Glutamatergic neuron (in vitro differentiated cells): ENCODE measurements around the gene AXIN2. TPM values are rescaled to one million over a fixed set of nuclear protein-coding genes. Genes with fewer than 3 reads are reported as not detected.

ENCODE experiments used
- DNase-seq: peaks from one replicate; pipeline ENCODE4 v3.0.0; 2022
- H3K27ac Mint-ChIP-seq: one replicate; pipeline ENCODE4 v1.8.0; 2020; ENCODE audit warnings: mild to moderate bottlenecking, mixed read lengths, inconsistent platforms; ENCODE audit not compliant: unreplicated experiment
- H3K27me3 Mint-ChIP-seq: one replicate; pipeline ENCODE4 v1.8.0; 2020; ENCODE audit warnings: mild to moderate bottlenecking, moderate library complexity, mixed read lengths, inconsistent platforms; ENCODE audit not compliant: unreplicated experiment
- H3K36me3 Mint-ChIP-seq: one replicate; pipeline ENCODE4 v1.8.0; 2020; ENCODE audit warnings: mild to moderate bottlenecking, mixed read lengths, inconsistent platforms; ENCODE audit not compliant: unreplicated experiment
- H3K4me1 Mint-ChIP-seq: one replicate; pipeline ENCODE4 v1.8.0; 2020; ENCODE audit warnings: mild to moderate bottlenecking, low read depth, mixed read lengths, inconsistent platforms; ENCODE audit not compliant: unreplicated experiment
- H3K4me3 Mint-ChIP-seq: one replicate; pipeline ENCODE4 v1.8.0; 2020; ENCODE audit warnings: mild to moderate bottlenecking, mixed read lengths, inconsistent platforms; ENCODE audit not compliant: unreplicated experiment
- H3K9me3 Mint-ChIP-seq: one replicate; pipeline ENCODE4 v1.8.0; 2020; ENCODE audit warnings: mild to moderate bottlenecking, moderate library complexity, mixed read lengths, inconsistent platforms; ENCODE audit not compliant: unreplicated experiment
- CTCF ChIP-seq: fragments of 200-600 bp; sonication (generic); IDR thresholded peaks from one replicate; pipeline ENCODE4 v1.5.0; 2021; ENCODE audit not compliant: partially characterized antibody, unreplicated experiment
- total RNA-seq: library from RNA; stranded (reverse); fragmentation: NEBNext Ultra II Directional; extraction: Animal tissue kit (Norgen Biotek cat#: 25700); gene quantifications from one replicate; pipeline ENCODE4 v1.2.1, GENCODE V29; 2021; ENCODE audit not compliant: unreplicated experiment

The AXIN2 gene
- total RNA-seq, 1 donor from 2014 or later, result 26.5 TPM

GRCh38 chr17:65558683-65559460 lies 2.6 kb downstream of the AXIN2 start:
- Mint-ChIP-seq H3K27ac (no peak overlapping the region), H3K4me1 (peaks cover 9% of the 10 kb centered on the region), H3K27me3 (peaks cover 11% of the 10 kb centered on the region), H3K9me3 (peaks cover 6% of the 10 kb centered on the region), H3K4me3 (no peak overlapping the region), H3K36me3 (no peaks in the 10 kb centered on the region)
- no peak for DNase-seq
- TF ChIP-seq CTCF, result no peak

- TF ChIP-seq CTCF, result no peak
- peaks cover 11% of the 10 kb centered on the region for H3K27me3 Mint-ChIP-seq
- H3K9me3 Mint-ChIP-seq, result peaks cover 6% of the 10 kb centered on the region
- H3K4me1 Mint-ChIP-seq, result peaks cover 9% of the 10 kb centered on the region
- no peaks in the 10 kb centered on the region for H3K36me3 Mint-ChIP-seq
- H3K27ac Mint-ChIP-seq, result no peak overlapping the region
- H3K4me3 Mint-ChIP-seq, result no peak overlapping the region
- DNase-seq, result no peak
Measured at GRCh38 chr17:65558311-65558682, 3.2 kb downstream of the AXIN2 start.

GRCh38 chr17:65557349-65558310 lies 3.8 kb downstream of the AXIN2 start:
- Mint-ChIP-seq H3K4me1 (peaks cover 12% of the 10 kb centered on the region), H3K36me3 (no peaks in the 10 kb centered on the region), H3K4me3 (no peak overlapping the region), H3K27ac (no peak overlapping the region), H3K9me3 (peaks cover 6% of the 10 kb centered on the region), H3K27me3 (peaks cover 11% of the 10 kb centered on the region)
- DNase-seq, result no peak
- no peak for TF ChIP-seq CTCF

GRCh38 chr17:65556910-65557348 lies 4.5 kb downstream of the AXIN2 start:
- Mint-ChIP-seq H3K4me3 (no peak overlapping the region), H3K27me3 (peaks cover 6% of the 10 kb centered on the region), H3K4me1 (peaks cover 11% of the 10 kb centered on the region), H3K27ac (no peak overlapping the region), H3K36me3 (no peaks in the 10 kb centered on the region), H3K9me3 (peaks cover 3% of the 10 kb centered on the region)
- TF ChIP-seq CTCF, result no peak
- no peak for DNase-seq
